ENCODE results near the gene GNAS. TPM values are rescaled to one million over a fixed set of nuclear protein-coding genes. Genes with fewer than 3 reads are reported as not detected.
A peak's percentile ranks its signal among the peaks of the same experiment; 100 is the strongest.
"Not testable (repeated sequence)": the region's sequence is repeated elsewhere in the genome, so short reads cannot be mapped to it uniquely, and the experiment has no call there.

The GNAS gene
- total RNA-seq, 1 donor: 366 TPM

DNA sequence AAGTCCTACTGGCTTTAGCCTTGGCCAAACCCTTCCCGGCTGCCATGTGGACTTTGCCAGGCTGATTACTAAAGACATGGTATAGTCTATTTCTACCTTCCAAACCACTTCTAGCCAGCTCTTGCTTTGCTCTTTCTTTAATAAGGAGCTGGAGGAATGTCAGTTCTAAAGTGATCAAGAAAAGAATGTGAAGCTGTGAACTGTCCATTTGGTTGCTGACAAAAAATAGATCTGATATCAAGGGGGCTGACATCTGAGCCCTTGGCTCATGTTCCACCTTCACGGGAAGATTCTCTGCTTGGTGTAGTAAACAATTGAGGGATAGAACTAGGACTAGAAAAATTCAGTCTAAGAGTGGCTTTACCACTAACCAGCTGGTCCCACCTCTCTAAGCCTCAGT, 24.4 kb upstream of the GNAS start:
- peaks cover 6% of the 10 kb centered on the region for H3K27me3 ChIP-seq (ENCODE audit: insufficient read depth, low read length)
- H4K20me1 ChIP-seq (ENCODE audit: insufficient read depth, low read length): peaks cover 5% of the 10 kb centered on the region
- H2AFZ ChIP-seq (ENCODE audit: low read length): no peak overlapping the region
- H3K27ac ChIP-seq (ENCODE audit: low read depth, low read length): no peak overlapping the region
- H3K4me1 ChIP-seq (ENCODE audit: insufficient read depth, low read length): no peaks in the 10 kb centered on the region
- H3K4me2 ChIP-seq (ENCODE audit: insufficient read depth, low read length): no peak overlapping the region
- H3K4me3 ChIP-seq (ENCODE audit: insufficient read depth, low read length): no peak overlapping the region
- H3K9me3 ChIP-seq (ENCODE audit: low read depth, low read length): no peaks in the 10 kb centered on the region
- no peak for TF ChIP-seq CTCF (IDR thresholded peaks at IDR 0.05; ENCODE audit: extremely low read depth, low read depth, low read length)
- H3K79me2 ChIP-seq (ENCODE audit: insufficient read depth, low read length): peaks cover 7% of the 10 kb centered on the region
- H3K36me3 ChIP-seq (ENCODE audit: insufficient read depth, low read length): peaks cover 8% of the 10 kb centered on the region
- DNase-seq (ENCODE audit: insufficient read length, low spot score, missing footprints): no peak

GRCh38 chr20:58828804-58829203, 23.7 kb upstream of the GNAS start:
- H3K4me3 ChIP-seq (ENCODE audit: insufficient read depth, low read length); H3K27me3 ChIP-seq (ENCODE audit: insufficient read depth, low read length); H3K27ac ChIP-seq (ENCODE audit: low read depth, low read length); H2AFZ ChIP-seq (ENCODE audit: low read length); H3K9me3 ChIP-seq (ENCODE audit: low read depth, low read length); H3K36me3 ChIP-seq (ENCODE audit: insufficient read depth, low read length); H3K4me2 ChIP-seq (ENCODE audit: insufficient read depth, low read length); H4K20me1 ChIP-seq (ENCODE audit: insufficient read depth, low read length); H3K79me2 ChIP-seq (ENCODE audit: insufficient read depth, low read length); H3K4me1 ChIP-seq (ENCODE audit: insufficient read depth, low read length); DNase-seq (ENCODE audit: insufficient read length, low spot score, missing footprints): not testable (repeated sequence)

GRCh38 chr20:58829531-58829941, 23.0 kb upstream of the GNAS start:
- Histone ChIP-seq H3K79me2 (ENCODE audit: insufficient read depth, low read length) (peaks cover 7% of the 10 kb centered on the region), H3K9me3 (ENCODE audit: low read depth, low read length) (no peaks in the 10 kb centered on the region), H3K4me2 (ENCODE audit: insufficient read depth, low read length) (no peak overlapping the region), H2AFZ (ENCODE audit: low read length) (no peak overlapping the region), H3K27ac (ENCODE audit: low read depth, low read length) (no peak overlapping the region), H3K36me3 (ENCODE audit: insufficient read depth, low read length) (peaks cover 5% of the 10 kb centered on the region), H3K4me1 (ENCODE audit: insufficient read depth, low read length) (no peaks in the 10 kb centered on the region), H3K4me3 (ENCODE audit: insufficient read depth, low read length) (no peak overlapping the region), H3K27me3 (ENCODE audit: insufficient read depth, low read length) (peaks cover 7% of the 10 kb centered on the region), H4K20me1 (ENCODE audit: insufficient read depth, low read length) (peaks cover 6% of the 10 kb centered on the region)
- no peak for TF ChIP-seq CTCF (IDR thresholded peaks at IDR 0.05; ENCODE audit: extremely low read depth, low read depth, low read length)
- DNase-seq (ENCODE audit: insufficient read length, low spot score, missing footprints): peak; percentile 77

DNA sequence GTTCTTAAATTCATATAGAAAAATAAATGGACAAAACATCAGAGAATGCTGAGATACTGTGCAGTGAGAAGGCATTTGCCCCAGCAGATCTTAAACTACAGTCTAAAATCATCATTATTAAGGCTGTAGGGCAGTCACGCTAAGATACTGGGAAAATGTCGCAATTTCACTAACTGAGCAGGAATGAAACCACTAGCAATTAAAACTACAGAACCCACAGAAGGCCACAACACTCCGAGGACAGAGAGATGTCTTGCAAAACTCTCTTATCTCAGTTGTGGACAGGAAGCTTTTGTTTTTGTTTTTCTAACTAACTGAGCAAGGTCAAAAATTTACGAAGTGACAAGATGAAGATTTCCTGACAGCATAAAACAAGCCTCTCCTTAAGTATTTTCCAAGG, 20.1 kb upstream of the GNAS start:
- H3K36me3 ChIP-seq (ENCODE audit: insufficient read depth, low read length): peaks cover 5% of the 10 kb centered on the region
- DNase-seq (ENCODE audit: insufficient read length, low spot score, missing footprints): peak; percentile 17

More for the DNA sequence above, 20.1 kb upstream of the GNAS start:
- no peak overlapping the region for H3K27ac ChIP-seq (ENCODE audit: low read depth, low read length)
- peaks cover 4% of the 10 kb centered on the region for H3K27me3 ChIP-seq (ENCODE audit: insufficient read depth, low read length)
- H3K9me3 ChIP-seq (ENCODE audit: low read depth, low read length): no peaks in the 10 kb centered on the region
- peaks cover 9% of the 10 kb centered on the region for H4K20me1 ChIP-seq (ENCODE audit: insufficient read depth, low read length)
- H3K79me2 ChIP-seq (ENCODE audit: insufficient read depth, low read length): peaks cover 7% of the 10 kb centered on the region
- no peak for TF ChIP-seq CTCF (IDR thresholded peaks at IDR 0.05; ENCODE audit: extremely low read depth, low read depth, low read length)
- no peak overlapping the region for H3K4me2 ChIP-seq (ENCODE audit: insufficient read depth, low read length)
- no peaks in the 10 kb centered on the region for H3K4me1 ChIP-seq (ENCODE audit: insufficient read depth, low read length)
- no peak overlapping the region for H3K4me3 ChIP-seq (ENCODE audit: insufficient read depth, low read length)
- no peak overlapping the region for H2AFZ ChIP-seq (ENCODE audit: low read length)

All from osteoblast (primary cell).